Astrocyte (in vitro differentiated cells and primary cell): ENCODE measurements around the gene ATP1A2. TPM values are rescaled to one million over a fixed set of nuclear protein-coding genes. Genes with fewer than 3 reads are reported as not detected.

Experiments used
- DNase-seq: peaks from one replicate; pipeline ENCODE4 v3.0.0-alpha.2; 2010; ENCODE audit warnings: low read depth
- FAIRE-seq: peaks from 2 replicates; lab custom pipeline; 2011; peaks lifted over from hg19 to GRCh38; lab: Jason Lieb, UNC
- H2AFZ ChIP-seq: 2 replicates; pipeline ENCODE4 v1.6.0; 2012; ENCODE audit warnings: low read depth, low read length, inconsistent platforms
- H3K27ac ChIP-seq: 2 replicates; pipeline ENCODE4 v1.5.1; 2011; ENCODE audit warnings: low read depth, low read length, inconsistent platforms
- H3K27me3 ChIP-seq: 2 replicates; pipeline ENCODE4 v1.6.0; 2011; ENCODE audit warnings: low read length, inconsistent platforms; ENCODE audit not compliant: insufficient read depth
- H3K36me3 ChIP-seq: 2 replicates; pipeline ENCODE4 v1.5.1; 2011; ENCODE audit warnings: low read length, inconsistent platforms; ENCODE audit not compliant: insufficient read depth
- H3K4me1 ChIP-seq: 2 replicates; pipeline ENCODE4 v1.5.1; 2011; ENCODE audit warnings: low read length, inconsistent platforms; ENCODE audit not compliant: insufficient read depth
- H3K4me2 ChIP-seq: 2 replicates; pipeline ENCODE4 v1.6.0; 2012; ENCODE audit warnings: low read length, inconsistent platforms
- H3K4me3 ChIP-seq: 2 replicates; pipeline ENCODE4 v1.5.1; 2011; ENCODE audit warnings: low read depth, mild to moderate bottlenecking, low read length, inconsistent platforms; ENCODE audit not compliant: insufficient read depth
- H3K79me2 ChIP-seq: 2 replicates; pipeline ENCODE4 v1.6.0; 2012; ENCODE audit warnings: mild to moderate bottlenecking, low read length, inconsistent platforms; ENCODE audit not compliant: insufficient read depth
- H3K9ac ChIP-seq: 2 replicates; pipeline ENCODE4 v1.6.0; 2012; ENCODE audit warnings: mild to moderate bottlenecking, low read length, inconsistent platforms
- H3K9me3 ChIP-seq: 2 replicates; pipeline ENCODE4 v1.5.1; 2012; ENCODE audit warnings: low read depth, mild to moderate bottlenecking, low read length, inconsistent platforms; ENCODE audit not compliant: insufficient read depth
- H4K20me1 ChIP-seq: 2 replicates; pipeline ENCODE4 v1.6.0; 2012; ENCODE audit warnings: low read length, inconsistent platforms; ENCODE audit not compliant: insufficient read depth
- H3K27ac Mint-ChIP-seq: one replicate; pipeline ENCODE4 v1.8.0; 2021; ENCODE audit warnings: mild to moderate bottlenecking, mixed read lengths; ENCODE audit not compliant: unreplicated experiment
- H3K27me3 Mint-ChIP-seq: one replicate; pipeline ENCODE4 v1.8.0; 2021; ENCODE audit warnings: low read depth, mixed read lengths; ENCODE audit not compliant: unreplicated experiment
- H3K36me3 Mint-ChIP-seq: one replicate; pipeline ENCODE4 v1.8.0; 2021; ENCODE audit warnings: low read depth, mixed read lengths; ENCODE audit not compliant: unreplicated experiment
- H3K4me1 Mint-ChIP-seq: one replicate; pipeline ENCODE4 v1.8.0; 2021; ENCODE audit warnings: low read depth, mixed read lengths; ENCODE audit not compliant: unreplicated experiment
- H3K4me3 Mint-ChIP-seq: one replicate; pipeline ENCODE4 v1.8.0; 2021; ENCODE audit warnings: mild to moderate bottlenecking, moderate library complexity, mixed read lengths; ENCODE audit not compliant: unreplicated experiment
- H3K9me3 Mint-ChIP-seq: one replicate; pipeline ENCODE4 v1.8.0; 2021; ENCODE audit warnings: mild to moderate bottlenecking, mixed read lengths; ENCODE audit not compliant: unreplicated experiment
- CTCF ChIP-seq: IDR thresholded peaks from 2 replicates; pipeline ENCODE4 v1.5.1; 2011; ENCODE audit warnings: low read depth, mild to moderate bottlenecking, inconsistent platforms, low read length, moderate library complexity; ENCODE audit not compliant: insufficient read depth
- EZH2 ChIP-seq: IDR thresholded peaks from 2 replicates; pipeline ENCODE4 v1.6.1; 2012; ENCODE audit warnings: mild to moderate bottlenecking, low read length, inconsistent platforms; ENCODE audit not compliant: insufficient read depth
- total RNA-seq: library from RNA; stranded (reverse); gene quantifications from 2 replicates; pipeline ENCODE4 v1.2.1, GENCODE V29; 2021

ATP1A2 gene
- total RNA-seq, 1 donor from 2014 or later, result 2.5 TPM

- Histone ChIP-seq H3K9ac (no peak overlapping the region), H3K4me1 (peaks cover 8% of the 10 kb centered on the region), H3K4me3 (no peak overlapping the region), H4K20me1 (no peaks in the 10 kb centered on the region), H3K79me2 (no peaks in the 10 kb centered on the region), H3K4me2 (no peak overlapping the region), H3K36me3 (no peaks in the 10 kb centered on the region), H3K9me3 (no peaks in the 10 kb centered on the region), H2AFZ (no peak overlapping the region), H3K27me3 (peaks cover 18% of the 10 kb centered on the region), H3K27ac (no peak overlapping the region)
- peaks cover 28% of the 10 kb centered on the region for H3K4me1 Mint-ChIP-seq
- FAIRE-seq (no peak), DNase-seq (no peak)
- H3K27ac Mint-ChIP-seq, result no peak overlapping the region
- peaks cover 4% of the 10 kb centered on the region for H3K9me3 Mint-ChIP-seq
- H3K27me3 Mint-ChIP-seq, result peaks cover 21% of the 10 kb centered on the region
- no peak for TF ChIP-seq EZH2
- TF ChIP-seq CTCF, result no peak
- H3K4me3 Mint-ChIP-seq, result no peak overlapping the region
- peaks cover 8% of the 10 kb centered on the region for H3K36me3 Mint-ChIP-seq
Observed at GRCh38 chr1:160130939-160131338, 15.4 kb downstream of the ATP1A2 start.

GRCh38 chr1:160131803-160132565, 16.4 kb downstream of the ATP1A2 start:
- Histone ChIP-seq H3K4me1 (peaks cover 6% of the 10 kb centered on the region), H3K9ac (no peak overlapping the region), H3K4me2 (no peak overlapping the region), H3K9me3 (no peaks in the 10 kb centered on the region), H3K4me3 (no peak overlapping the region), H2AFZ (no peak overlapping the region), H3K36me3 (no peaks in the 10 kb centered on the region), H3K79me2 (no peaks in the 10 kb centered on the region), H3K27ac (no peak overlapping the region), H4K20me1 (no peaks in the 10 kb centered on the region), H3K27me3 (peaks cover 18% of the 10 kb centered on the region)
- Mint-ChIP-seq H3K27ac (no peak overlapping the region), H3K9me3 (peaks cover 6% of the 10 kb centered on the region), H3K4me3 (no peak overlapping the region), H3K36me3 (peaks cover 10% of the 10 kb centered on the region), H3K27me3 (peaks cover 23% of the 10 kb centered on the region), H3K4me1 (peaks cover 26% of the 10 kb centered on the region)
- FAIRE-seq (no peak), DNase-seq (no peak)
- no peak for TF ChIP-seq EZH2
- TF ChIP-seq CTCF, result no peak
